22Rv1 (cell line): Measurements from ENCODE around the gene MPRIP.

Source experiments
- ZFX ChIP-seq: fragments of 450-650 bp; IDR thresholded peaks from 2 replicates; pipeline ENCODE4 v1.6.1; 2017; ENCODE audit warnings: antibody characterized with exemption, borderline replicate concordance
- TF ChIP-seq, protein P1 (sequence below): fragments of 450-650 bp; IDR thresholded peaks from 2 replicates; pipeline ENCODE4 v1.5.1; 2017; ENCODE audit warnings: mild to moderate bottlenecking

GRCh38 chr17:17159571-17159970 is 117.3 kb downstream of the MPRIP start:
- TF ChIP-seq, protein P1, sequence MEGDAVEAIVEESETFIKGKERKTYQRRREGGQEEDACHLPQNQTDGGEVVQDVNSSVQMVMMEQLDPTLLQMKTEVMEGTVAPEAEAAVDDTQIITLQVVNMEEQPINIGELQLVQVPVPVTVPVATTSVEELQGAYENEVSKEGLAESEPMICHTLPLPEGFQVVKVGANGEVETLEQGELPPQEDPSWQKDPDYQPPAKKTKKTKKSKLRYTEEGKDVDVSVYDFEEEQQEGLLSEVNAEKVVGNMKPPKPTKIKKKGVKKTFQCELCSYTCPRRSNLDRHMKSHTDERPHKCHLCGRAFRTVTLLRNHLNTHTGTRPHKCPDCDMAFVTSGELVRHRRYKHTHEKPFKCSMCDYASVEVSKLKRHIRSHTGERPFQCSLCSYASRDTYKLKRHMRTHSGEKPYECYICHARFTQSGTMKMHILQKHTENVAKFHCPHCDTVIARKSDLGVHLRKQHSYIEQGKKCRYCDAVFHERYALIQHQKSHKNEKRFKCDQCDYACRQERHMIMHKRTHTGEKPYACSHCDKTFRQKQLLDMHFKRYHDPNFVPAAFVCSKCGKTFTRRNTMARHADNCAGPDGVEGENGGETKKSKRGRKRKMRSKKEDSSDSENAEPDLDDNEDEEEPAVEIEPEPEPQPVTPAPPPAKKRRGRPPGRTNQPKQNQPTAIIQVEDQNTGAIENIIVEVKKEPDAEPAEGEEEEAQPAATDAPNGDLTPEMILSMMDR, result no peak
- TF ChIP-seq ZFX, result no peak
